DND-41 (cell line): ENCODE data around the gene SP9.

ENCODE experiments used
- ATAC-seq: fragments of 200-7000 bp; cut with Tn5 transposase; 3 replicates; pipeline ENCODE4 v1.9.1; 2021; ENCODE audit warnings: low read depth; ENCODE audit not compliant: insufficient read depth
- DNase-seq: peaks from one replicate; pipeline ENCODE4 v3.0.0-alpha.2; 2020
- H2AFZ ChIP-seq: 2 replicates; pipeline ENCODE4 v1.6.0; 2012; ENCODE audit warnings: low read depth, low read length
- H3K27ac ChIP-seq: 2 replicates; pipeline ENCODE4 v1.5.1; 2012; ENCODE audit warnings: low read length, inconsistent platforms
- H3K27me3 ChIP-seq: fragments of 200-600 bp; sonication (generic); 2 replicates; pipeline ENCODE4 v1.6.0; 2012; ENCODE audit warnings: low read length, mild to moderate bottlenecking, inconsistent platforms; ENCODE audit not compliant: insufficient read depth, poor library complexity
- H3K36me3 ChIP-seq: 2 replicates; pipeline ENCODE4 v1.5.1; 2012; ENCODE audit warnings: low read length, inconsistent platforms; ENCODE audit not compliant: insufficient read depth
- H3K4me1 ChIP-seq: 2 replicates; pipeline ENCODE4 v1.5.1; 2012; ENCODE audit warnings: mild to moderate bottlenecking, low read length; ENCODE audit not compliant: insufficient read depth
- H3K4me2 ChIP-seq: 2 replicates; pipeline ENCODE4 v1.6.0; 2012; ENCODE audit warnings: mild to moderate bottlenecking, moderate library complexity, low read length, inconsistent platforms; ENCODE audit not compliant: insufficient read depth
- H3K4me3 ChIP-seq, 2 experiments: fragments of 200-600 bp in 1 of 2; shearing (Covaris generic) in 1 of 2; 2 replicates each; pipeline ENCODE4 v1.5.1; 2012 to 2016; ENCODE audit warnings: inconsistent platforms in 2 of 2, low read length in 2 of 2, mild to moderate bottlenecking in 2 of 2, low read depth in 1 of 2, moderate library complexity in 1 of 2
- H3K79me2 ChIP-seq: 2 replicates; pipeline ENCODE4 v1.6.0; 2012; ENCODE audit warnings: low read length, inconsistent platforms; ENCODE audit not compliant: insufficient read depth
- H3K9ac ChIP-seq: 2 replicates; pipeline ENCODE4 v1.6.0; 2012; ENCODE audit warnings: low read depth, mild to moderate bottlenecking, inconsistent platforms, low read length, moderate library complexity
- H3K9me3 ChIP-seq: 2 replicates; pipeline ENCODE4 v1.5.1; 2012; ENCODE audit warnings: low read length, moderate library complexity, mild to moderate bottlenecking, inconsistent platforms; ENCODE audit not compliant: insufficient read depth, severe bottlenecking
- H4K20me1 ChIP-seq: 2 replicates; pipeline ENCODE4 v1.6.0; 2012; ENCODE audit warnings: low read length; ENCODE audit not compliant: insufficient read depth
- EZH2 ChIP-seq: IDR thresholded peaks from 3 replicates; pipeline ENCODE4 v1.6.1; 2012; ENCODE audit warnings: borderline replicate concordance, low read depth, mild to moderate bottlenecking, moderate library complexity, low read length, inconsistent platforms; ENCODE audit not compliant: severe bottlenecking
- TF ChIP-seq, protein P1 (sequence below): IDR thresholded peaks from 2 replicates; pipeline ENCODE4 v1.5.1; 2012; ENCODE audit warnings: borderline replicate concordance, low read length, moderate library complexity, mild to moderate bottlenecking; ENCODE audit not compliant: poor library complexity, severe bottlenecking; ENCODE audit errors: extremely low read depth

The SP9 gene

DNA sequence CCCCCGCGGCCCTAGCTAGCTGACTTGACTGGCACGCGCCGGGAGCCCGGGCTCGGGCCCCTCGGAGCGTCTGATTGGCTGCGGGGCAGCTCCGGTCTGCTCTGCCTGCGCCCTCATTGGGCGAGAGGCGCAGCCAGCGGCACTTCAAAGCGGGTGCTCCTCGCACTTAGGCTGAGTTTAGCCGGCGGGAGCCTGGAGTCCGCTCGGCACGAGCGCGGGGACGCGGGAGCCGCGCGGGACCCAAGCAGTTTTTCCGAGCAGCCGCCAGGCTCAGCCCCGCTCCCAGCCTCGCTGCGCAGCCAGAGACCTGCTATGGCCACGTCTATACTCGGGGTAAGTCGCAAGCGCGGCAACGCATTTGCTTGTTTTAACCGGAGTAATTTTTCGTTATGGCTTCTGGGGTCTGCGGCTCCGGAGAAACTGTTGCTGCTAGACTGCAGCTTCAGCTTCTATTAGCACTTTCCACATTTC lies at the start of gene SP9:
TSS of gene SP9 (plus strand) at position 174 of the 471 bp plus-strand sequence. CDS start at position 313, 139 bp downstream.
- ATAC-seq, result no peak
- peaks cover 4% of the 10 kb centered on the region for H3K27me3 ChIP-seq

DNA sequence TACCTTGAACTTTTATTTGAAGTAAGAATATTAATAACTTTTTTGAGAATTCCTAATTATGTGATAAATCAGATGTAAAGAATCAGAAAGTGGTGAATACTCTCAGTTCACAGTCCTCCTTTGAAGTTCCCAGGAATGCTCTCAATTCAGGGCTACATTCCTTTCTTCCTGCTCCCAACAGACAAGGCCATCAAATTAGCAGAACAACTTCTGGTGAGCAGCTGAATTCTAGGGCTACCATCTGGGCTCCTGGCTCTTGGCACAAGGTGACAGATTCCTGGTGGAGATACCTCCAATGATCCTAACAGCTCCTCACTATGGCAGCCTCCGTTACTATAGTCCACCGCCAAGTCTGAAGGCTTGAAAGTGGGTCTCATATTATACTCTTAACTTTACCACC lies 48.6 kb upstream of the SP9 start:
- ATAC-seq, result no peak
- no peaks in the 10 kb centered on the region for H3K79me2 ChIP-seq
- H3K4me1 ChIP-seq, result peaks cover 5% of the 10 kb centered on the region; the same call in 1 of the 2 replicates

More for the DNA sequence above, at the start of gene SP9:
- H3K4me3 ChIP-seq, result no peak within 1 kb of the TSS
- no peak for TF ChIP-seq EZH2
- TF ChIP-seq, protein P1, sequence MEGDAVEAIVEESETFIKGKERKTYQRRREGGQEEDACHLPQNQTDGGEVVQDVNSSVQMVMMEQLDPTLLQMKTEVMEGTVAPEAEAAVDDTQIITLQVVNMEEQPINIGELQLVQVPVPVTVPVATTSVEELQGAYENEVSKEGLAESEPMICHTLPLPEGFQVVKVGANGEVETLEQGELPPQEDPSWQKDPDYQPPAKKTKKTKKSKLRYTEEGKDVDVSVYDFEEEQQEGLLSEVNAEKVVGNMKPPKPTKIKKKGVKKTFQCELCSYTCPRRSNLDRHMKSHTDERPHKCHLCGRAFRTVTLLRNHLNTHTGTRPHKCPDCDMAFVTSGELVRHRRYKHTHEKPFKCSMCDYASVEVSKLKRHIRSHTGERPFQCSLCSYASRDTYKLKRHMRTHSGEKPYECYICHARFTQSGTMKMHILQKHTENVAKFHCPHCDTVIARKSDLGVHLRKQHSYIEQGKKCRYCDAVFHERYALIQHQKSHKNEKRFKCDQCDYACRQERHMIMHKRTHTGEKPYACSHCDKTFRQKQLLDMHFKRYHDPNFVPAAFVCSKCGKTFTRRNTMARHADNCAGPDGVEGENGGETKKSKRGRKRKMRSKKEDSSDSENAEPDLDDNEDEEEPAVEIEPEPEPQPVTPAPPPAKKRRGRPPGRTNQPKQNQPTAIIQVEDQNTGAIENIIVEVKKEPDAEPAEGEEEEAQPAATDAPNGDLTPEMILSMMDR, result no peak
- H3K79me2 ChIP-seq, result no peaks in the 10 kb centered on the region
- H3K9ac ChIP-seq, result no peak within 1 kb of the TSS
- no peaks in the 10 kb centered on the region for H3K36me3 ChIP-seq
- no peak within 1 kb of the TSS for H3K27ac ChIP-seq
- no peaks in the 10 kb centered on the region; the same call in 1 of the 2 replicates for H4K20me1 ChIP-seq
- no peak within 1 kb of the TSS for H3K4me2 ChIP-seq
- no peak within 1 kb of the TSS for H2AFZ ChIP-seq
- no peak for DNase-seq
- peaks cover 13% of the 10 kb centered on the region; the same call in 1 of the 2 replicates for H3K4me1 ChIP-seq
- H3K9me3 ChIP-seq, result no peaks in the 10 kb centered on the region

GRCh38 chr2:174292908-174293307 lies 41.8 kb upstream of the SP9 start:
- no peaks in the 10 kb centered on the region for H3K9me3 ChIP-seq
- no peak overlapping the region for H3K4me2 ChIP-seq
- no peaks in the 10 kb centered on the region for H3K27me3 ChIP-seq
- no peaks in the 10 kb centered on the region for H3K79me2 ChIP-seq
- no peaks in the 10 kb centered on the region for H3K36me3 ChIP-seq
- DNase-seq, result no peak
- no peak overlapping the region for H3K9ac ChIP-seq
- no peak for ATAC-seq
- TF ChIP-seq EZH2, result no peak
- TF ChIP-seq, protein P1, result no peak
- H3K27ac ChIP-seq, result no peak overlapping the region
- H4K20me1 ChIP-seq, result no peaks in the 10 kb centered on the region
- peaks cover 5% of the 10 kb centered on the region; the same call in 1 of the 2 replicates for H3K4me1 ChIP-seq
- H2AFZ ChIP-seq, result no peak overlapping the region
- H3K4me3 ChIP-seq, result no peak overlapping the region

More for the DNA sequence above, 48.6 kb upstream of the SP9 start:
- Histone ChIP-seq H2AFZ (no peak overlapping the region), H3K4me3 (no peak overlapping the region), H3K27ac (no peak overlapping the region), H3K4me2 (no peak overlapping the region), H3K36me3 (no peaks in the 10 kb centered on the region), H3K9ac (no peak overlapping the region), H3K9me3 (no peaks in the 10 kb centered on the region), H4K20me1 (no peaks in the 10 kb centered on the region), H3K27me3 (no peaks in the 10 kb centered on the region)
- DNase-seq, result no peak
- TF ChIP-seq, protein P1, result no peak
- TF ChIP-seq EZH2, result no peak
